Choroid plexus epithelial cell (primary cell): ENCODE measurements around the gene AP2A1.

ENCODE experiments used
- DNase-seq: peaks from one replicate; pipeline ENCODE4 v3.0.0-alpha.2; 2010; ENCODE audit warnings: low read depth
- H3K4me3 ChIP-seq: 2 replicates; pipeline ENCODE4 v1.5.1; 2011; ENCODE audit warnings: low read depth, mild to moderate bottlenecking, control low read depth, low read length, moderate library complexity
- CTCF ChIP-seq: conservative IDR thresholded peaks from 2 replicates; pipeline ENCODE4 v1.5.1; 2011; ENCODE audit warnings: low read depth, mild to moderate bottlenecking, control low read depth, inconsistent platforms, low read length, moderate library complexity

The AP2A1 gene

GRCh38 chr19:49799798-49800376 lies 33.1 kb downstream of the AP2A1 start:
- DNase-seq = no peak
- no peak overlapping the region for H3K4me3 ChIP-seq
- TF ChIP-seq CTCF = peak; percentile 40

- TF ChIP-seq CTCF = no peak
- no peak for DNase-seq
These were observed 34.0 kb downstream of the AP2A1 start for GRCh38 chr19:49800771-49801170.

GRCh38 chr19:49801401-49801888 lies 34.6 kb downstream of the AP2A1 start:
- no peak for TF ChIP-seq CTCF
- H3K4me3 ChIP-seq = peak overlapping the region; percentile 72
- no peak for DNase-seq

More at GRCh38 chr19:49800771-49801170, 34.0 kb downstream of the AP2A1 start:
- no peak overlapping the region for H3K4me3 ChIP-seq

GRCh38 chr19:49801966-49802661 lies 35.3 kb downstream of the AP2A1 start:
- TF ChIP-seq CTCF = peak; percentile 73
- H3K4me3 ChIP-seq = peak overlapping the region; percentile 72
- DNase-seq = peak; percentile 93

- TF ChIP-seq CTCF = no peak
- H3K4me3 ChIP-seq = peak overlapping the region; percentile 72
- no peak for DNase-seq
These were observed 36.2 kb downstream of the AP2A1 start for GRCh38 chr19:49802836-49803528.

- no peak overlapping the region for H3K4me3 ChIP-seq
- no peak for TF ChIP-seq CTCF
- DNase-seq = no peak
These were observed 36.7 kb downstream of the AP2A1 start for GRCh38 chr19:49803529-49803856.
